BLaER1 (cell line): ENCODE measurements around the gene LRRC8C.

Source experiments
- H3K27ac ChIP-seq: shearing (Covaris generic); formaldehyde crosslinking; 2 replicates; pipeline ENCODE4 v1.8.1; 2022
- H3K27me3 ChIP-seq: shearing (Covaris generic); formaldehyde crosslinking; 2 replicates; pipeline ENCODE4 v1.8.1; 2022
- H3K36me3 ChIP-seq: shearing (Covaris generic); formaldehyde crosslinking; 2 replicates; pipeline ENCODE4 v1.8.1; 2022
- H3K4me1 ChIP-seq: shearing (Covaris generic); formaldehyde crosslinking; 2 replicates; pipeline ENCODE4 v1.8.1; 2022
- H3K4me2 ChIP-seq: shearing (Covaris generic); formaldehyde crosslinking; 2 replicates; pipeline ENCODE4 v1.8.1; 2022
- H3K4me3 ChIP-seq: shearing (Covaris generic); formaldehyde crosslinking; 2 replicates; pipeline ENCODE4 v1.8.1; 2022
- H3K9ac ChIP-seq: shearing (Covaris generic); formaldehyde crosslinking; 2 replicates; pipeline ENCODE4 v1.8.1; 2022
- H3K9me3 ChIP-seq: shearing (Covaris generic); formaldehyde crosslinking; 2 replicates; pipeline ENCODE4 v1.8.1; 2022
- H4K20me1 ChIP-seq: shearing (Covaris generic); formaldehyde crosslinking; 2 replicates; pipeline ENCODE4 v1.8.1; 2022
- Cebpa-rat ChIP-seq: shearing (Covaris generic); IDR thresholded peaks from 2 replicates; pipeline ENCODE4 v1.8.1; 2022

Gene LRRC8C

DNA sequence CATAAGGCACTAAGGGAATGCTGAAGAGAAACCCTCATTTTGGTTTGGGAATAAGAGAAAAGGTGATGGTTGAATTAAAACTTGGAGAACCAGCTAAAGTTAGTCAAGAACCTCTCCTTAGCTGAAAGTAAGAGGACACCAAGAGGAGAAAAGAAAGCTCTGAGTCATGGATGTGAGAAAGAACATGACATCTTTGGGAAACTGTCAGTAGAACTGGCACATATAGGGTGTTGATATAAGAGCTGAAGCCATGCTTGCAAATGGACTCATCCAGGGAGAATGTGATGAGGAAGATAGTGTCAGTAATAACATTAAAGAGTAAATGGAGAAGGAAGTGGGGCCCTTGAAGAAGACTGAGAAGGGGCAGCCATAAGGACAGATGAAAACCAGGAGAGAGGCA, 54.3 kb downstream of the LRRC8C start:
- no peak overlapping the region for H3K4me3 ChIP-seq
- no peak for TF ChIP-seq Cebpa-rat
- no peaks in the 10 kb centered on the region for H3K27me3 ChIP-seq
- H3K9ac ChIP-seq, result no peak overlapping the region
- H3K27ac ChIP-seq, result no peak overlapping the region
- H3K36me3 ChIP-seq, result peaks cover 90% of the 10 kb centered on the region
- H3K4me1 ChIP-seq, result peaks cover 49% of the 10 kb centered on the region
- H3K9me3 ChIP-seq, result peaks cover 69% of the 10 kb centered on the region
- H4K20me1 ChIP-seq, result no peaks in the 10 kb centered on the region
- no peak overlapping the region for H3K4me2 ChIP-seq

- Histone ChIP-seq H3K27me3 (no peaks in the 10 kb centered on the region), H3K27ac (peak overlapping the region; percentile 97), H3K4me1 (peaks cover 61% of the 10 kb centered on the region), H3K9ac (0 out of 2 replicates have a peak overlapping the region, but pooled peaks have one; percentile 15), H3K9me3 (peaks cover 56% of the 10 kb centered on the region), H3K4me2 (no peak overlapping the region), H4K20me1 (no peaks in the 10 kb centered on the region), H3K36me3 (peaks cover 77% of the 10 kb centered on the region), H3K4me3 (no peak overlapping the region)
- no peak for TF ChIP-seq Cebpa-rat
Observed at GRCh38 chr1:89688607-89689006, 55.7 kb downstream of the LRRC8C start.

DNA sequence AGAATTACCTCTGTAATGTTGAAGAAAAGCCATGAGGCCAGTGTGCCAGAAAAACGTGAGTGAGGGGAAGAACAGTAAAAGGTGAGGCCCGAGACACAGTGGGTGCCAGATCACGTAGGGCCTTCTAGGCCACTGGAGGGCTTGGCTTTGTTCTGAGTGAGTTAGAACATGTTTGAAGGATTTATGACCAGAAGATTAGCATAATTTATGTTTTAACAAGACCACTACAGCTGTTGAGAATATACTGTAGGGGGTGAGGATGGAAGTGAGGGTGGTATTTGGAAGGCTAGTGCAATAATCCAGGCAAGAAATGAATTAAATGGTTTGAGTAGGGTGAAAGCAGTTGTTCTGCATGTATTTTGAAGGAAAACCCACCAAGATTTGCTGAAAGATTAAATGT, 56.3 kb downstream of the LRRC8C start:
- Histone ChIP-seq H3K4me3 (no peak overlapping the region), H3K9ac (0 out of 2 replicates have a peak overlapping the region, but pooled peaks have one; percentile 15), H3K9me3 (peaks cover 52% of the 10 kb centered on the region), H3K27me3 (no peaks in the 10 kb centered on the region), H4K20me1 (no peaks in the 10 kb centered on the region), H3K4me2 (peak overlapping the region; percentile 92; the same call in 1 of the 2 replicates), H3K4me1 (peaks cover 67% of the 10 kb centered on the region), H3K36me3 (peaks cover 74% of the 10 kb centered on the region), H3K27ac (peak overlapping the region; percentile 97)
- no peak for TF ChIP-seq Cebpa-rat

GRCh38 chr1:89690595-89690994, 57.7 kb downstream of the LRRC8C start:
- peaks cover 39% of the 10 kb centered on the region for H3K9me3 ChIP-seq
- peak overlapping the region; percentile 97 for H3K27ac ChIP-seq
- H3K36me3 ChIP-seq, result peaks cover 60% of the 10 kb centered on the region
- H3K4me1 ChIP-seq, result peaks cover 80% of the 10 kb centered on the region
- peak overlapping the region; percentile 92 for H3K4me2 ChIP-seq
- no peaks in the 10 kb centered on the region for H3K27me3 ChIP-seq
- H3K9ac ChIP-seq, result 0 out of 2 replicates have a peak overlapping the region, but pooled peaks have one; percentile 82
- no peaks in the 10 kb centered on the region for H4K20me1 ChIP-seq
- no peak for TF ChIP-seq Cebpa-rat
- H3K4me3 ChIP-seq, result no peak overlapping the region

- H3K9ac ChIP-seq, result peak overlapping the region; percentile 82
- H3K27me3 ChIP-seq, result no peaks in the 10 kb centered on the region
- peaks cover 98% of the 10 kb centered on the region for H3K4me1 ChIP-seq
- H4K20me1 ChIP-seq, result no peaks in the 10 kb centered on the region
- peak; percentile 98 for TF ChIP-seq Cebpa-rat
- peaks cover 49% of the 10 kb centered on the region for H3K36me3 ChIP-seq
- H3K4me2 ChIP-seq, result peak overlapping the region; percentile 92
- H3K27ac ChIP-seq, result peak overlapping the region; percentile 97
- H3K9me3 ChIP-seq, result peaks cover 18% of the 10 kb centered on the region
- H3K4me3 ChIP-seq, result peak overlapping the region; percentile 49
Observed at GRCh38 chr1:89692601-89693521, 59.9 kb downstream of the LRRC8C start.

DNA sequence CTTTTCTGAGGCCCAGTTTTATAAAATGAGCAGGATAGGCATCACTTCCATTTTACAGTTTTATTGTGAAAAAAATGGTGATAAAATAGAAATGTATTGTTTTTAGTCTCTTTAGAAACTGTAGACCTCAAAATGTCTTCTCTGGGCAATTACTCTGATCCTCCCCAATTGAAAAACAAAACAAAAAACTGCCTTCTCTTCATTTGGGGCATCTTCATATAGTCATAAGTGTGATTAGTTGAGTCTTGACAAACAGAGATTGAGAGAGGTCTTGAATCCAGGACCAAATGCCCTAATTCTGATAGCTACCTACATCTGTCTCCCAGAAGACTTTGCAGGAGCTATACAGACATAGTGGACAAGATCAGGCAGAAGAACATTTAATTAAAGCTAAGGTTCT, 62.9 kb downstream of the LRRC8C start:
- H3K4me1 ChIP-seq, result peaks cover 96% of the 10 kb centered on the region
- H3K4me3 ChIP-seq, result no peak overlapping the region
- 0 out of 2 replicates have a peak overlapping the region, but pooled peaks have one; percentile 52 for H3K9ac ChIP-seq
- H3K27ac ChIP-seq, result peak overlapping the region; percentile 97
- no peaks in the 10 kb centered on the region for H4K20me1 ChIP-seq
- H3K36me3 ChIP-seq, result peaks cover 48% of the 10 kb centered on the region
- H3K27me3 ChIP-seq, result no peaks in the 10 kb centered on the region
- H3K4me2 ChIP-seq, result peak overlapping the region; percentile 92
- peaks cover 26% of the 10 kb centered on the region for H3K9me3 ChIP-seq
- TF ChIP-seq Cebpa-rat, result no peak

GRCh38 chr1:89697383-89697782, 64.5 kb downstream of the LRRC8C start:
- Histone ChIP-seq H3K27me3 (no peaks in the 10 kb centered on the region), H3K36me3 (peaks cover 55% of the 10 kb centered on the region), H3K9me3 (peaks cover 27% of the 10 kb centered on the region), H3K4me2 (peak overlapping the region; percentile 92), H4K20me1 (no peaks in the 10 kb centered on the region), H3K4me3 (no peak overlapping the region), H3K4me1 (peaks cover 96% of the 10 kb centered on the region), H3K27ac (peak overlapping the region; percentile 97), H3K9ac (no peak overlapping the region; the same call in 1 of the 2 replicates)
- TF ChIP-seq Cebpa-rat, result no peak

- Histone ChIP-seq H3K36me3 (peaks cover 61% of the 10 kb centered on the region), H3K9me3 (peaks cover 27% of the 10 kb centered on the region), H3K4me3 (no peak overlapping the region), H3K27me3 (no peaks in the 10 kb centered on the region), H3K4me2 (peak overlapping the region; percentile 92), H3K4me1 (peaks cover 91% of the 10 kb centered on the region), H3K27ac (peak overlapping the region; percentile 97), H3K9ac (no peak overlapping the region), H4K20me1 (no peaks in the 10 kb centered on the region)
- no peak for TF ChIP-seq Cebpa-rat
Observed at GRCh38 chr1:89698020-89698560, 65.2 kb downstream of the LRRC8C start.

GRCh38 chr1:89698624-89699023, 65.7 kb downstream of the LRRC8C start:
- Histone ChIP-seq H3K4me1 (peaks cover 86% of the 10 kb centered on the region), H4K20me1 (no peaks in the 10 kb centered on the region), H3K27ac (peak overlapping the region; percentile 97), H3K9ac (no peak overlapping the region), H3K27me3 (no peaks in the 10 kb centered on the region), H3K4me2 (peak overlapping the region; percentile 92; the same call in 1 of the 2 replicates), H3K4me3 (no peak overlapping the region), H3K36me3 (peaks cover 61% of the 10 kb centered on the region), H3K9me3 (peaks cover 27% of the 10 kb centered on the region)
- TF ChIP-seq Cebpa-rat, result no peak
